ENCODE data around the gene MOCS1. TPM values are rescaled to one million over a fixed set of nuclear protein-coding genes. Genes with fewer than 3 reads are reported as not detected.
A peak's percentile ranks its signal among the peaks of the same experiment; 100 is the strongest.

MOCS1 gene
- total and polyA plus RNA-seq, 3 donors from 2014 or later: 11.8 to 17.9 (median 16.8) TPM

DNA sequence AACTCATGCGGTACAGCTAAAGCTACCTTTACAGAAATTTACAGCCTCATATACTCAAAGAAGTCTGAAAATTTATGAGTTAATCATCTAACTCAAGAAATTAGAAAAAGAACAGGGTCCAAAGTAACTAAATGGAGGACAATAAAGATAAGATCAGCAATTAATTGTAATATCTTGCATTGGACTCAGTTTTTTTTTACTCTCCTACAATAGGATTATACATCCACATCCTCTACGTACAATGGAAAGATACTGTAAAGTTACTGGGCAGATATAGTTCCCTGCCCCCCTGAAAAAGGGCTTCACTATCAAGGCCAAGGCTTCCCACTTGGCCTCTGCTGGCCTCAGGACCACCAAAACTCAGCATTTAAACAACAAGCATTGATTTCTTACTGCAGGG lies 31.5 kb upstream of the MOCS1 start:
- 91 to 92% methylated on average over 2 of the region's 2 CpGs for WGBS, 2 donors
- Histone ChIP-seq H3K4me1 (no peaks in the 10 kb centered on the region), H3K36me3 (ENCODE audit: low read depth, missing control alignments) (no peaks in the 10 kb centered on the region), H3K4me3 (no peak overlapping the region), H3K27ac (no peak overlapping the region), H3K9me3 (no peaks in the 10 kb centered on the region), H3K27me3 (no peaks in the 10 kb centered on the region)
- DNase-seq: no peak
- intact Hi-C loops (cut with DNase I; ENCODE audit: low total_unique reads): no loop called here
- TF ChIP-seq, protein P1, sequence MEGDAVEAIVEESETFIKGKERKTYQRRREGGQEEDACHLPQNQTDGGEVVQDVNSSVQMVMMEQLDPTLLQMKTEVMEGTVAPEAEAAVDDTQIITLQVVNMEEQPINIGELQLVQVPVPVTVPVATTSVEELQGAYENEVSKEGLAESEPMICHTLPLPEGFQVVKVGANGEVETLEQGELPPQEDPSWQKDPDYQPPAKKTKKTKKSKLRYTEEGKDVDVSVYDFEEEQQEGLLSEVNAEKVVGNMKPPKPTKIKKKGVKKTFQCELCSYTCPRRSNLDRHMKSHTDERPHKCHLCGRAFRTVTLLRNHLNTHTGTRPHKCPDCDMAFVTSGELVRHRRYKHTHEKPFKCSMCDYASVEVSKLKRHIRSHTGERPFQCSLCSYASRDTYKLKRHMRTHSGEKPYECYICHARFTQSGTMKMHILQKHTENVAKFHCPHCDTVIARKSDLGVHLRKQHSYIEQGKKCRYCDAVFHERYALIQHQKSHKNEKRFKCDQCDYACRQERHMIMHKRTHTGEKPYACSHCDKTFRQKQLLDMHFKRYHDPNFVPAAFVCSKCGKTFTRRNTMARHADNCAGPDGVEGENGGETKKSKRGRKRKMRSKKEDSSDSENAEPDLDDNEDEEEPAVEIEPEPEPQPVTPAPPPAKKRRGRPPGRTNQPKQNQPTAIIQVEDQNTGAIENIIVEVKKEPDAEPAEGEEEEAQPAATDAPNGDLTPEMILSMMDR (IDR thresholded peaks at IDR 0.05): no peak
- TF ChIP-seq POLR2A (IDR thresholded peaks at IDR 0.05): no peak

GRCh38 chr6:39964530-39964929 lies 30.3 kb upstream of the MOCS1 start:
- no peaks in the 10 kb centered on the region for H3K27me3 ChIP-seq
- H3K9me3 ChIP-seq: no peaks in the 10 kb centered on the region
- H3K4me3 ChIP-seq: no peak overlapping the region
- intact Hi-C loops (cut with DNase I; ENCODE audit: low total_unique reads): no loop called here
- H3K4me1 ChIP-seq: no peaks in the 10 kb centered on the region
- TF ChIP-seq, protein P1 (IDR thresholded peaks at IDR 0.05): no peak
- no peak for TF ChIP-seq POLR2A (IDR thresholded peaks at IDR 0.05)
- no peak for DNase-seq
- H3K36me3 ChIP-seq (ENCODE audit: low read depth, missing control alignments): no peaks in the 10 kb centered on the region
- 79 to 84% methylated on average over 2 of the region's 2 CpGs for WGBS, 2 donors
- no peak overlapping the region for H3K27ac ChIP-seq

- H3K36me3 ChIP-seq (ENCODE audit: low read depth, missing control alignments): no peaks in the 10 kb centered on the region
- WGBS, 2 donors: 61 to 72% methylated on average over 6 of the region's 6 CpGs
- intact Hi-C loops (cut with DNase I; ENCODE audit: low total_unique reads): no loop called here
- DNase-seq: no peak
- H3K4me3 ChIP-seq: no peak overlapping the region
- no peak overlapping the region for H3K27ac ChIP-seq
- no peak for TF ChIP-seq POLR2A (IDR thresholded peaks at IDR 0.05)
- TF ChIP-seq, protein P1 (IDR thresholded peaks at IDR 0.05): no peak
- H3K4me1 ChIP-seq: no peaks in the 10 kb centered on the region
- no peaks in the 10 kb centered on the region for H3K9me3 ChIP-seq
- no peaks in the 10 kb centered on the region for H3K27me3 ChIP-seq
Observed at GRCh38 chr6:39964094-39964493, 29.8 kb upstream of the MOCS1 start.

DNA sequence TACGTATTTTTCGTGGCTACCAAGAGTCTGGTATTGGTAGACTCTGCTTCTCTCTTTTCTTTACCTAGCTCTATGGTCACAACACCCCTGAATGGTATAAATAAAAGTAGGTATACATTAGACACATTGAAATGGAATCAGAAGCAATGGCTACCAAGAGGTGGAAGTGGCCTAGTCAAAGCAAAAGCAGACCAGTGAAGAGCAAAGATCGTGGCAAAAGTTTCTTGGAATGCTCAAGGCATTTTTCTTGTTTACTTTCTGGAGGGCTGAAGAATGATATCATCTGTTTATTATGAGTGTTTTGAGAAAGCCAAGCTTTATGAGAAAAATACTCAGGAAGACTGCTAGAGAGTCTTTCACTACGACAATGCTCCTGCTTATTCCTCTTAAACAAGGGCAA lies 28.6 kb upstream of the MOCS1 start:
- no peaks in the 10 kb centered on the region for H3K4me1 ChIP-seq
- no peaks in the 10 kb centered on the region for H3K9me3 ChIP-seq
- TF ChIP-seq, protein P1 (IDR thresholded peaks at IDR 0.05): no peak
- TF ChIP-seq POLR2A (IDR thresholded peaks at IDR 0.05): no peak
- no peak for DNase-seq
- no peak overlapping the region for H3K27ac ChIP-seq
- WGBS, 2 donors: 78 to 87% methylated on average over 4 of the region's 4 CpGs
- no peaks in the 10 kb centered on the region for H3K36me3 ChIP-seq (ENCODE audit: low read depth, missing control alignments)
- intact Hi-C loops (cut with DNase I; ENCODE audit: low total_unique reads): no loop called here
- no peak overlapping the region for H3K4me3 ChIP-seq
- H3K27me3 ChIP-seq: no peaks in the 10 kb centered on the region

DNA sequence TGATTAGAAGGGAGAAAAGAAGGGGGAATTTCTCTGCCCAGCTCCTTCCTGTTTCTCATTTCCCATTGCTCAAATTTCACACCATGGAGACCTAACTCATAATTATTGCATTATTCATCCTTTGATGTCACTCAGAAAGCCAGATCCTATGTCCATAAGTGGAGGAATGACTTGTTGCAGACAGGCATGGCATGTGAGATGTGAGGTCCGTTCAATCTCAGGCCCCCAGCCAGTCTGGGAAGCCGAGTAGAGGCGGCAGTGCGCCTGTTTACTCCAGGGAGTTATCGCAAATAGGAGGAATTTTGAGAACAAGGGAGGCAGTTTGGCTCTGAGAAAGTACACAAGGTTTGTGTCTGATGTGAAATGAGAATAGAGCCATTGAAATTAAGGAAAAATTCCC lies 26.9 kb upstream of the MOCS1 start:
- intact Hi-C loops (cut with DNase I; ENCODE audit: low total_unique reads): no loop called here
- no peaks in the 10 kb centered on the region for H3K4me1 ChIP-seq
- H3K27me3 ChIP-seq: no peaks in the 10 kb centered on the region
- H3K27ac ChIP-seq: peak overlapping the region in 1 of 2 donors; percentile 21
- H3K9me3 ChIP-seq: no peaks in the 10 kb centered on the region
- no peak for TF ChIP-seq POLR2A (IDR thresholded peaks at IDR 0.05)
- TF ChIP-seq, protein P1 (IDR thresholded peaks at IDR 0.05): no peak
- 34 to 35% methylated on average over 5 of the region's 5 CpGs for WGBS, 2 donors
- H3K36me3 ChIP-seq (ENCODE audit: low read depth, missing control alignments): no peaks in the 10 kb centered on the region
- no peak overlapping the region for H3K4me3 ChIP-seq
- peak; percentile 18 for DNase-seq
